Measurements from ENCODE around the gene GOLGA7B.

GRCh38 chr10:97822261-97822687 is 27.4 kb upstream of the GOLGA7B start:
- no peak for TF ChIP-seq CTCF (tag by site-specific recombination; IDR thresholded peaks at IDR 0.05)
- no peak for TF ChIP-seq ZNF555 (tag by site-specific recombination; conservative IDR thresholded peaks at IDR 0.05)
- TF ChIP-seq ZBTB26 (tag by site-specific recombination; optimal IDR thresholded peaks at IDR 0.05) = no peak
- TF ChIP-seq ZNF248 (tag by site-specific recombination; IDR thresholded peaks at IDR 0.05) = no peak
- TF ChIP-seq ZNF76 (tag by site-specific recombination; IDR thresholded peaks at IDR 0.05; ENCODE audit: borderline replicate concordance, low read depth) = no peak
- no peak for TF ChIP-seq MEIS1 (CRISPR knock-in tag; IDR thresholded peaks at IDR 0.05; ENCODE audit: borderline replicate concordance)
- no peak for TF ChIP-seq INSM2 (tag by site-specific recombination; IDR thresholded peaks at IDR 0.05)
- TF ChIP-seq ZNF596 (tag by site-specific recombination; IDR thresholded peaks at IDR 0.05) = no peak
- TF ChIP-seq ZBTB11 (tag by site-specific recombination; conservative IDR thresholded peaks at IDR 0.05; ENCODE audit: low read depth) = no peak
- no peak for TF ChIP-seq TCF7L2 (IDR thresholded peaks at IDR 0.05; ENCODE audit: borderline replicate concordance, low read depth, low read length)
- no peak for TF ChIP-seq PATZ1 (tag by site-specific recombination; IDR thresholded peaks at IDR 0.05)
- no peak for TF ChIP-seq OVOL3 (tag by site-specific recombination; IDR thresholded peaks at IDR 0.05)

All from HEK293 (cell line).